HFF-Myc (cell line): ENCODE results near the gene P2RX3.
"Not testable (repeated sequence)": the region's sequence is repeated elsewhere in the genome, so short reads cannot be mapped to it uniquely, and the experiment has no call there.

Experiments used
- DNase-seq: peaks from one replicate; pipeline ENCODE4 v3.0.0-alpha.2; 2011; ENCODE audit warnings: low read depth; ENCODE audit errors: extremely low read depth
- H3K4me3 ChIP-seq: replicated peaks from 2 replicates; pipeline ENCODE4 v1.5.1; 2011; ENCODE audit warnings: low read depth, mild to moderate bottlenecking, control low read depth, low read length
- TF ChIP-seq, protein P1 (sequence below): IDR thresholded peaks from 2 replicates; pipeline ENCODE4 v1.5.1; 2012; ENCODE audit warnings: mild to moderate bottlenecking, low read depth, low read length, control low read depth; ENCODE audit errors: missing control alignments

P2RX3 gene

DNA sequence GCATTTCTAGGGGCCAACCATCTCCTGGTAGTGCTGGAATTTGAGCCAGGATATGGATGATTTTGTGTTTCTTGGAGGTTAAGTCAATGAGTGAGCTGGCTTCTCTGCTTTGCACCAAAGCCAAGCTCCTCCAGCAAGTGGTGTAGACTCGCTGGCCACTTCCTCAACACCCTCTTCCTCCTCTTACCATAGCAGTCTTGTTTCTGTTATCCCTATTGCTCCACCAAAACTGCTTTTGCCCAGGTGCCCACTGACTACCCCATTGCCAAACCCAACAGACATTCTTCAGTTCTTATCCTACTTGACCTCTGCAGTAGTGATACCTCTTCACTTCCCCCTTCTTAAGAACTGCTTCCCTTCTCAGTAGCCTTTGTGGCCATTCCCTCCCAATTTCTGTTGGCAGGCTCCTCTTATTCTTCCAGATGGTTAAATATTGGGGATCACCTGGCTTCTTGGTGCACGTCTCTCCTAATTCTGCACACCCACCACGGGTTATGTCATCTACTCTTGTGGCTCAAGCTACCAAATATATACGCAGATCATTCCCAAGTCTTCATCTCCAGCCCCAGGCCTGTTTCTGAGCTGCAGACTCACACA is 59.3 kb downstream of the P2RX3 start:
- no peak overlapping the region for H3K4me3 ChIP-seq
- no peak for DNase-seq
- TF ChIP-seq, protein P1, sequence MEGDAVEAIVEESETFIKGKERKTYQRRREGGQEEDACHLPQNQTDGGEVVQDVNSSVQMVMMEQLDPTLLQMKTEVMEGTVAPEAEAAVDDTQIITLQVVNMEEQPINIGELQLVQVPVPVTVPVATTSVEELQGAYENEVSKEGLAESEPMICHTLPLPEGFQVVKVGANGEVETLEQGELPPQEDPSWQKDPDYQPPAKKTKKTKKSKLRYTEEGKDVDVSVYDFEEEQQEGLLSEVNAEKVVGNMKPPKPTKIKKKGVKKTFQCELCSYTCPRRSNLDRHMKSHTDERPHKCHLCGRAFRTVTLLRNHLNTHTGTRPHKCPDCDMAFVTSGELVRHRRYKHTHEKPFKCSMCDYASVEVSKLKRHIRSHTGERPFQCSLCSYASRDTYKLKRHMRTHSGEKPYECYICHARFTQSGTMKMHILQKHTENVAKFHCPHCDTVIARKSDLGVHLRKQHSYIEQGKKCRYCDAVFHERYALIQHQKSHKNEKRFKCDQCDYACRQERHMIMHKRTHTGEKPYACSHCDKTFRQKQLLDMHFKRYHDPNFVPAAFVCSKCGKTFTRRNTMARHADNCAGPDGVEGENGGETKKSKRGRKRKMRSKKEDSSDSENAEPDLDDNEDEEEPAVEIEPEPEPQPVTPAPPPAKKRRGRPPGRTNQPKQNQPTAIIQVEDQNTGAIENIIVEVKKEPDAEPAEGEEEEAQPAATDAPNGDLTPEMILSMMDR = no peak

DNA sequence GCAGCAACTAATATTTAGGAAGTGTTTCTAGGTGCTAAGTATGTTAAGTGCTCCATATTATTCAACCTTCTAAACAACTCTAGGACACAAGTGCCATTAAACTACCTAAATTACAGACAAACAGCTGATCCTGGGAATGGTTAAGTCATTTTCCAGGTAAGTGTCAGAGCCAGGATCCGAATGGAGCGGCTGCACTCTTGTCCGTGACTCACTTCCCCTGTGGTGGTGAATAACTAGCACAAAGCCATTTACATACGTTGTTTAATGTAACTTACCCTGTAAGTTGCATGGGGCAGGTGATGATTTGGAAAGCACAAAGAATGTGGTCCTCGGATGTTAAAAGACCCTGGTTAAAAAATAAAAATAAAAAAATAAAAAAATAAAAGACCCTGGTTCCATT is 61.1 kb downstream of the P2RX3 start:
- DNase-seq = no peak
- no peak overlapping the region for H3K4me3 ChIP-seq
- TF ChIP-seq, protein P1 = no peak

DNA sequence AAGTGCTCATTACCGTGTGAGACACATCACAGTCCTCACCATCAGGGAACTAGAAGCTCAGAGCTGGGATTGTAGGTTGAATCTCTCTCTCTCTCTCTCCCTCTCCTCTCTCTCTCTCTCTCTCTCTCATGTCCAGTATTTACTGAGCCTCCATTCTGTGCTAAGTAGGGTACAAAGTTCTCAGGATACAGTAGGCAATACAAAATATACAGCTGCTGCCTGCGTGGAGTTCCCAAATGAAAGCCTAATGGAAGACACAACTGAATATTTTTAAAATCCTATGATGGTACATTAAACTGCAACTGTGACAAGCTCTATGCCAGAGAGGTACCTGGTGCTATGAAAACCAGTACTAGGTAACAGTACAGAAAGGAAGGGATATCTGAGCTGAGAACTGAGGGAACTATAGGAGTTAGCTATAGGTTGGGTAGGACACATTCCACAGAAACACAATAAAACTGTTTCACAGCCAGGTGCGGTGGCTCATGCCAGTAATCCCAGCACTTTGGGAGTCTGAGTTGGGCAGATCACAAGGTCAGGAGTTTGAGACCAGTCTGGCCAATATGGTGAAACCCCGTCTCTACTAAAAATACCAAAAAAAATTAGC is 61.9 kb downstream of the P2RX3 start:
- TF ChIP-seq, protein P1 = no peak
- no peak for DNase-seq
- no peak overlapping the region for H3K4me3 ChIP-seq

DNA sequence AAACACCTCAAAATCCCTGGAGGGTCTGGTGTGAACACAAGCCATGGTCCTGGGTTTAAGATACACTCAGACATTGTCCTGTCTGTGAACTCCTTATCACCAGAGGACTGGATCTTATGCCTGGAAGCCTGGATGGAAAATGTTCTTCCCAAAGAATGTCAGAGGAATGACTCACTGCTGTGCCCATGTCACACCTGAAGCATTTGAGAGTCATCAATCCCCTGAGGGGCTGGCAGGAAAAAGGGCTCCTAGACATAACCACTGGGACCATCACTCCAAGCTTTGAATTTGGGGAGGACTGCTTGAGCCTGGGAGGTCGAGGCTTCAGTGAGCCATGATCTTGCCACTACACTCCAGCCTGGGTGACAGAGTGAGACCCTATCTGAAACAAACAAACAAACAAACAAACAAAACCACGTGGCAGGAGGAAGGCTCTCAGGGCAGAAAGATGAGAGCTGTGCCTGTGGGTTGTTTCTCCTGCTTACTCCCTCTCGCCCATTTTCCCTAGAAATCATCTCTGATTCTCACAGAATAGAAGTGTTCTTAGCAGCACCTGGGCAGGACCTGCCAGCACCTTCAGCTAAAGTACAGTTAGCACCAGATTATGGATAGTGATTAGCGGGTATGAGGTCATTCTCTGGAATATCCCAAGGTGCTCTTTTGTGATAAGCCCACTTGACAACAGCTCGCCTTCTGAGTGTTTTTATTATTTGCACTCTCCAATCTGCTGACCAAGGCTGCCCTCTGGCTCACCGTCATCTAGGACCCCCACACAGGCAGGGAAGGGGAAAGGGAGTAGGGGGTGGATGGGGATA is 64.2 kb downstream of the P2RX3 start:
- TF ChIP-seq, protein P1 = no peak
- H3K4me3 ChIP-seq = no peak overlapping the region
- no peak for DNase-seq

DNA sequence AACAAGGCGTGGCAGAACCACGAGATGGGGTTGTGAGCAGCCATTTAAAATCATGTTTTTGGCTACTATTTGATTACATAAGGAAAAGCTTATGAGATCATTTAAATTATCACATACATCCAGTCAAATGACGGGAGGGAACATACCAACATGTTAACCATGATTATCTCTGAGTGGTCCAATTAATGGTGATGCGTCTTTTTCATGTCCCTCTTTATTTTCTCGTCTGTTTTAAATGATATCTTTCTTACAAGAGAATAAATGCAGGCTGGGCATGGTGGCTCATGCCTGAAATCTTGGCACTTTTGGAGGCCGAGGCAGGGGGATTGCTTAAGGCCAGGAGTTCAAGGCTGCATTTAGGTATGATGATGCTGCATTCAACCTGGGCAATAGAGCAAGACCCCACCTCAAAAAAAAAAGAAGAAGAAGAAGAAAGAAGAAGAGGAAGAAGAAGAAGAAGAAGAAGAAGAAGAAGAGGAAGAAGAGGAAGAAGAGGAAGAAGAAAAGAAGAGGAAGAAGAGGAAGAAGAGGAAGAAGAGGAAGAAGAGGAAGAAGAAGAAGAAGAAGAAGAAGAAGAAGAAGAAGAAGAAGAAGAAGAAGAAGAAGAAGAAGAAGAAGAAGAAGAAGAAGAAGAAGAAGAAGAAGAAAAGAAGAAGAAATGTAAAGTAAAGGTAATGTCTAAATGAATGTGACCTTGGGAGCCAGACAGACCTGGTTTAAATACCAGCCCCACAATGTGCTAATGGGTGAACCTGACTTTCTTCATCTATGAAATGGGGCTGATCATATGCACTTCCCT is 65.0 kb downstream of the P2RX3 start:
- not testable (repeated sequence) for H3K4me3 ChIP-seq, DNase-seq

DNA sequence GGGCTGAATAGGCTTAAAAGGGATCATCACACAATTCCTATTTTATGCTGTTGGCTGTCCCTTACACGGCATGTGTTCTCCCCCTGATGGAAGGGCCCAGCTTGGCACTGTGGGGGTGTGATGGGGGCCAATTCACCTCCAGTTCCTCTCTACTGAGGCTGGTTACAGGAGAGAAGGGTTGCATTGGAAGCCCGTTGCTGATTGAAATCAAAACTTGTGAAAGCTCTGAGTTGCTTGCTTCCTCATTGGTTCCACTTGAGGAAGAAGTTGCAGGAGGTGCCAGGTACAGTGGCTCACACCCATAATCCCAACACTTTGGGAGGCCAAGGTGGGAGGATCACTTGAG is 65.6 kb downstream of the P2RX3 start:
- no peak overlapping the region for H3K4me3 ChIP-seq
- TF ChIP-seq, protein P1 = no peak
- no peak for DNase-seq
